ENCODE measurements around the gene CYSRT1.

The CYSRT1 gene

GRCh38 chr9:137224830-137225694 lies at the start of gene CYSRT1:
TSS of gene CYSRT1 (plus strand) at chr9:137225174. CDS start at chr9:137225622, 448 bp downstream.
- POLR2A ChIA-PET = interaction anchor here (0.6 to 2.8 kb wide), 2 partner anchors 16 to 277 kb away, joined by 6 to 24 read pairs; partner anchors contain the start of gene TUBB4B
- DNase-seq (ENCODE audit: extremely low spot score) = no peak
- TF ChIP-seq CTCF (IDR thresholded peaks at IDR 0.05; ENCODE audit: control extremely low read depth, extremely low read depth, low read depth, missing control alignments) = no peak
- CTCF ChIA-PET = interaction anchor here (0.8 to 6.9 kb wide), 6 partner anchors 12 to 179 kb away, joined by 3 to 92 read pairs (median 5); partner anchors contain the start of genes ANAPC2, NDOR1, NPDC1 and SSNA1

GRCh38 chr9:137175345-137175961 lies 49.5 kb upstream of the CYSRT1 start:
- TF ChIP-seq CTCF (IDR thresholded peaks at IDR 0.05; ENCODE audit: control extremely low read depth, extremely low read depth, low read depth, missing control alignments) = peak; percentile 42
- ChIA-PET CTCF (interaction anchor here (1.0 to 2.7 kb wide), 7 partner anchors 8 to 61 kb away, joined by 3 to 19 read pairs (median 4); partner anchors contain the start of genes ANAPC2, RNF224 and SSNA1), POLR2A (no interaction called here)
- DNase-seq (ENCODE audit: extremely low spot score) = no peak

- ChIA-PET POLR2A (no interaction called here), CTCF (interaction anchor here (0.9 to 1.7 kb wide), 10 partner anchors 9 to 56 kb away, joined by 3 to 7 read pairs (median 5); partner anchors contain the start of genes ANAPC2, RNF224 and SSNA1)
- peak; percentile 63 for DNase-seq (ENCODE audit: extremely low spot score)
- TF ChIP-seq CTCF (IDR thresholded peaks at IDR 0.05; ENCODE audit: control extremely low read depth, extremely low read depth, low read depth, missing control alignments) = peak; percentile 43
Measured at GRCh38 chr9:137176302-137177182, 48.4 kb upstream of the CYSRT1 start.

GRCh38 chr9:137178201-137178938 lies 46.6 kb upstream of the CYSRT1 start:
- no peak for TF ChIP-seq CTCF (IDR thresholded peaks at IDR 0.05; ENCODE audit: control extremely low read depth, extremely low read depth, low read depth, missing control alignments)
- ChIA-PET POLR2A (no interaction called here), CTCF (interaction anchor here (1.7 kb wide), 1 partner anchor 10 kb away, joined by 5 read pairs; the partner anchor contains the start of genes ANAPC2 and SSNA1)
- no peak for DNase-seq (ENCODE audit: extremely low spot score)

- DNase-seq (ENCODE audit: extremely low spot score) = no peak
- TF ChIP-seq CTCF (IDR thresholded peaks at IDR 0.05; ENCODE audit: control extremely low read depth, extremely low read depth, low read depth, missing control alignments) = no peak
- ChIA-PET POLR2A (no interaction called here), CTCF (interaction anchor here (1.3 kb wide), 1 partner anchor 57 kb away, joined by 3 read pairs; no protein-coding TSS in a partner anchor)
Measured at GRCh38 chr9:137178939-137179630, 45.9 kb upstream of the CYSRT1 start.
